WTC11 (cell line): Measurements from ENCODE around the gene ZIC4. TPM values are rescaled to one million over a fixed set of nuclear protein-coding genes. Genes with fewer than 3 reads are reported as not detected.

Experiments used
- ATAC-seq: fragments of 200-7000 bp; cut with Tn5 transposase; 2 replicates; pipeline ENCODE4 v1.10.0; 2021; ENCODE audit warnings: mild to moderate bottlenecking, moderate library complexity
- CTCF ChIA-PET: fragments of 300-600 bp; sonication (Branson Sonifier 250); formaldehyde crosslinking; loops from one replicate; lab custom pipeline; 2021; ENCODE audit warnings: antibody characterized with exemption; lab: Charles Lee
- POLR2A ChIA-PET: fragments of 350-600 bp; sonication (Branson Sonifier 250); formaldehyde crosslinking; loops from one replicate; lab custom pipeline; 2021; ENCODE audit warnings: antibody characterized with exemption; lab: Charles Lee
- DNase-seq: peaks from one replicate; pipeline ENCODE4 v3.0.0; 2021; ENCODE audit warnings: low spot score
- H3K27ac Mint-ChIP-seq: 2 replicates; pipeline ENCODE4 v1.8.0; 2021; ENCODE audit warnings: mixed read lengths
- H3K27me3 Mint-ChIP-seq: 2 replicates; pipeline ENCODE4 v1.8.0; 2021; ENCODE audit warnings: low read depth, mild to moderate bottlenecking, moderate library complexity, mixed read lengths
- H3K36me3 Mint-ChIP-seq: 2 replicates; pipeline ENCODE4 v1.8.0; 2021; ENCODE audit warnings: mixed read lengths
- H3K4me1 Mint-ChIP-seq: 2 replicates; pipeline ENCODE4 v1.8.0; 2022; ENCODE audit warnings: mixed read lengths
- H3K4me3 Mint-ChIP-seq: 2 replicates; pipeline ENCODE4 v1.8.0; 2021; ENCODE audit warnings: mild to moderate bottlenecking, moderate library complexity, mixed read lengths
- H3K9me3 Mint-ChIP-seq: 2 replicates; pipeline ENCODE4 v1.8.0; 2021; ENCODE audit warnings: mixed read lengths
- FOXP1 ChIP-seq: sonication (generic); formaldehyde crosslinking; IDR thresholded peaks from 2 replicates; pipeline ENCODE4 v1.8.0; 2022; ENCODE audit warnings: missing genetic modification reagents, mild to moderate bottlenecking, moderate library complexity, borderline replicate concordance
- GRHL2 ChIP-seq: fragments of 250-450 bp; sonication (Bioruptor Pico); IDR thresholded peaks from 2 replicates; pipeline ENCODE4 v1.8.0; 2022; ENCODE audit warnings: mild to moderate bottlenecking, moderate library complexity; ENCODE audit not compliant: insufficient replicate concordance, severe bottlenecking
- JAZF1 ChIP-seq: fragments of 250-450 bp; sonication (Bioruptor Pico); IDR thresholded peaks from 2 replicates; pipeline ENCODE4 v1.9.0; 2021; ENCODE audit warnings: moderate library complexity, mild to moderate bottlenecking, inconsistent platforms
- JUN ChIP-seq: sonication (generic); formaldehyde crosslinking; IDR thresholded peaks from 2 replicates; pipeline ENCODE4 v1.8.0; 2023; ENCODE audit warnings: mild to moderate bottlenecking, missing genetic modification reagents
- NFE2L1 ChIP-seq: sonication (generic); formaldehyde crosslinking; IDR thresholded peaks from 2 replicates; pipeline ENCODE4 v1.8.1; 2023; ENCODE audit warnings: missing genetic modification reagents
- SMAD4 ChIP-seq: sonication (generic); formaldehyde crosslinking; IDR thresholded peaks from 2 replicates; pipeline ENCODE4 v1.8.0; 2022; ENCODE audit warnings: mild to moderate bottlenecking, missing genetic modification reagents
- TCF7 ChIP-seq: sonication (generic); formaldehyde crosslinking; IDR thresholded peaks from 2 replicates; pipeline ENCODE4 v1.8.0; 2022; ENCODE audit warnings: mild to moderate bottlenecking, low read depth, missing genetic modification reagents, moderate library complexity
- ZNF317 ChIP-seq: sonication (generic); formaldehyde crosslinking; IDR thresholded peaks from 2 replicates; pipeline ENCODE4 v1.8.1; 2023; ENCODE audit warnings: low read depth, mild to moderate bottlenecking, moderate library complexity, missing genetic modification reagents, borderline replicate concordance
- ZNF396 ChIP-seq: fragments of 250-450 bp; sonication (Bioruptor Pico); IDR thresholded peaks from 2 replicates; pipeline ENCODE4 v1.8.0; 2021; ENCODE audit warnings: mild to moderate bottlenecking, moderate library complexity, borderline replicate concordance
- total RNA-seq: library from RNA; stranded (reverse); gene quantifications from 3 replicates; pipeline ENCODE4 v1.2.3, GENCODE V29; 2021
- TF ChIP-seq, protein P1 (sequence below): sonication (generic); formaldehyde crosslinking; IDR thresholded peaks from 2 replicates; pipeline ENCODE4 v1.8.1; 2022; ENCODE audit warnings: mild to moderate bottlenecking, moderate library complexity, missing genetic modification reagents
- TF ChIP-seq, protein P2 (sequence below): sonication (generic); formaldehyde crosslinking; conservative IDR thresholded peaks from 2 replicates; pipeline ENCODE4 v1.8.1; 2023; ENCODE audit warnings: mild to moderate bottlenecking, low read depth, missing genetic modification reagents, moderate library complexity
- TF ChIP-seq, protein P3 (sequence below): sonication (generic); formaldehyde crosslinking; IDR thresholded peaks from 2 replicates; pipeline ENCODE4 v1.8.0; 2022; ENCODE audit warnings: mild to moderate bottlenecking, missing genetic modification reagents
- TF ChIP-seq, protein P4 (sequence below): sonication (generic); formaldehyde crosslinking; IDR thresholded peaks from 2 replicates; pipeline ENCODE4 v1.8.1; 2022; ENCODE audit warnings: low read depth, mild to moderate bottlenecking, moderate library complexity, missing genetic modification reagents, borderline replicate concordance
- TF ChIP-seq, protein P5 (sequence below): sonication (generic); formaldehyde crosslinking; IDR thresholded peaks from 2 replicates; pipeline ENCODE4 v1.8.0; 2022; ENCODE audit warnings: mild to moderate bottlenecking, missing genetic modification reagents
- TF ChIP-seq, protein P6 (sequence below): sonication (generic); formaldehyde crosslinking; IDR thresholded peaks from 2 replicates; pipeline ENCODE4 v1.8.1; 2023; ENCODE audit warnings: mild to moderate bottlenecking, missing genetic modification reagents, moderate library complexity
- TF ChIP-seq, protein P7 (sequence below): sonication (generic); formaldehyde crosslinking; IDR thresholded peaks from 2 replicates; pipeline ENCODE4 v1.8.1; 2023; ENCODE audit warnings: mild to moderate bottlenecking, missing genetic modification reagents, moderate library complexity

Gene ZIC4
- total RNA-seq, 1 experiment from 2014 or later, result 3.5 TPM

DNA sequence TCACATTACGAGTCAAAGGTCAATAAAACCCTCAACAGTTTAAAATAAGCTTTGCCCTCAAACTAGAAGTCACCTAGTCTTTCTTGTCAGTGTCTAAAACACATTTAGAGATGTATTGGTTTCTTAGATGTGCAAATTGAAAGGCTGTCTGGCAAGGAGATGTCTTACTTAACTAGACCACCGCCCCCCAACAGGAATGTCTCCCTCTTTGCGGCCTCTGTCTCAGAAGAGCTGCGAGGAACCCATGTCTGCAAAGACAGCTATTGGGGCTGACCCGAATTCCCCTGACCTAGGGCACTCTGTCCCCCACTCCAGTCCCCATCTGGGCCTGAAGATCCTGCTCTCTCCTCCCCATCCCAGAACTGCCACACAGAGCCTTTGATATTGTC, 46.3 kb downstream of the ZIC4 start:
- Mint-ChIP-seq H3K27ac (no peak overlapping the region), H3K27me3 (peaks cover 95% of the 10 kb centered on the region), H3K4me1 (peaks cover 62% of the 10 kb centered on the region), H3K4me3 (peak overlapping the region; percentile 49), H3K36me3 (no peaks in the 10 kb centered on the region), H3K9me3 (no peaks in the 10 kb centered on the region)
- TF ChIP-seq SMAD4 (CRISPR knock-in tag), result no peak
- no peak for TF ChIP-seq ZNF396
- TF ChIP-seq, protein P1, sequence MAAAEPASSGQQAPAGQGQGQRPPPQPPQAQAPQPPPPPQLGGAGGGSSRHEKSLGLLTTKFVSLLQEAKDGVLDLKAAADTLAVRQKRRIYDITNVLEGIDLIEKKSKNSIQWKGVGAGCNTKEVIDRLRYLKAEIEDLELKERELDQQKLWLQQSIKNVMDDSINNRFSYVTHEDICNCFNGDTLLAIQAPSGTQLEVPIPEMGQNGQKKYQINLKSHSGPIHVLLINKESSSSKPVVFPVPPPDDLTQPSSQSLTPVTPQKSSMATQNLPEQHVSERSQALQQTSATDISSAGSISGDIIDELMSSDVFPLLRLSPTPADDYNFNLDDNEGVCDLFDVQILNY, result no peak
- TF ChIP-seq, protein P2, sequence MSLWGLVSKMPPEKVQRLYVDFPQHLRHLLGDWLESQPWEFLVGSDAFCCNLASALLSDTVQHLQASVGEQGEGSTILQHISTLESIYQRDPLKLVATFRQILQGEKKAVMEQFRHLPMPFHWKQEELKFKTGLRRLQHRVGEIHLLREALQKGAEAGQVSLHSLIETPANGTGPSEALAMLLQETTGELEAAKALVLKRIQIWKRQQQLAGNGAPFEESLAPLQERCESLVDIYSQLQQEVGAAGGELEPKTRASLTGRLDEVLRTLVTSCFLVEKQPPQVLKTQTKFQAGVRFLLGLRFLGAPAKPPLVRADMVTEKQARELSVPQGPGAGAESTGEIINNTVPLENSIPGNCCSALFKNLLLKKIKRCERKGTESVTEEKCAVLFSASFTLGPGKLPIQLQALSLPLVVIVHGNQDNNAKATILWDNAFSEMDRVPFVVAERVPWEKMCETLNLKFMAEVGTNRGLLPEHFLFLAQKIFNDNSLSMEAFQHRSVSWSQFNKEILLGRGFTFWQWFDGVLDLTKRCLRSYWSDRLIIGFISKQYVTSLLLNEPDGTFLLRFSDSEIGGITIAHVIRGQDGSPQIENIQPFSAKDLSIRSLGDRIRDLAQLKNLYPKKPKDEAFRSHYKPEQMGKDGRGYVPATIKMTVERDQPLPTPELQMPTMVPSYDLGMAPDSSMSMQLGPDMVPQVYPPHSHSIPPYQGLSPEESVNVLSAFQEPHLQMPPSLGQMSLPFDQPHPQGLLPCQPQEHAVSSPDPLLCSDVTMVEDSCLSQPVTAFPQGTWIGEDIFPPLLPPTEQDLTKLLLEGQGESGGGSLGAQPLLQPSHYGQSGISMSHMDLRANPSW (CRISPR knock-in tag), result no peak
- TF ChIP-seq, protein P3, sequence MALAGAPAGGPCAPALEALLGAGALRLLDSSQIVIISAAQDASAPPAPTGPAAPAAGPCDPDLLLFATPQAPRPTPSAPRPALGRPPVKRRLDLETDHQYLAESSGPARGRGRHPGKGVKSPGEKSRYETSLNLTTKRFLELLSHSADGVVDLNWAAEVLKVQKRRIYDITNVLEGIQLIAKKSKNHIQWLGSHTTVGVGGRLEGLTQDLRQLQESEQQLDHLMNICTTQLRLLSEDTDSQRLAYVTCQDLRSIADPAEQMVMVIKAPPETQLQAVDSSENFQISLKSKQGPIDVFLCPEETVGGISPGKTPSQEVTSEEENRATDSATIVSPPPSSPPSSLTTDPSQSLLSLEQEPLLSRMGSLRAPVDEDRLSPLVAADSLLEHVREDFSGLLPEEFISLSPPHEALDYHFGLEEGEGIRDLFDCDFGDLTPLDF (CRISPR knock-in tag), result no peak
- TF ChIP-seq NFE2L1 (CRISPR knock-in tag), result no peak
- TF ChIP-seq, protein P4, sequence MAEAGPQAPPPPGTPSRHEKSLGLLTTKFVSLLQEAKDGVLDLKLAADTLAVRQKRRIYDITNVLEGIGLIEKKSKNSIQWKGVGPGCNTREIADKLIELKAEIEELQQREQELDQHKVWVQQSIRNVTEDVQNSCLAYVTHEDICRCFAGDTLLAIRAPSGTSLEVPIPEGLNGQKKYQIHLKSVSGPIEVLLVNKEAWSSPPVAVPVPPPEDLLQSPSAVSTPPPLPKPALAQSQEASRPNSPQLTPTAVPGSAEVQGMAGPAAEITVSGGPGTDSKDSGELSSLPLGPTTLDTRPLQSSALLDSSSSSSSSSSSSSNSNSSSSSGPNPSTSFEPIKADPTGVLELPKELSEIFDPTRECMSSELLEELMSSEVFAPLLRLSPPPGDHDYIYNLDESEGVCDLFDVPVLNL (CRISPR knock-in tag), result no peak
- TF ChIP-seq TCF7, result no peak
- TF ChIP-seq JUN, result no peak
- TF ChIP-seq, protein P5, sequence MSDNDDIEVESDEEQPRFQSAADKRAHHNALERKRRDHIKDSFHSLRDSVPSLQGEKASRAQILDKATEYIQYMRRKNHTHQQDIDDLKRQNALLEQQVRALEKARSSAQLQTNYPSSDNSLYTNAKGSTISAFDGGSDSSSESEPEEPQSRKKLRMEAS (CRISPR knock-in tag), result no peak
- TF ChIP-seq JAZF1 (CRISPR knock-in tag), result no peak
- TF ChIP-seq, protein P6, sequence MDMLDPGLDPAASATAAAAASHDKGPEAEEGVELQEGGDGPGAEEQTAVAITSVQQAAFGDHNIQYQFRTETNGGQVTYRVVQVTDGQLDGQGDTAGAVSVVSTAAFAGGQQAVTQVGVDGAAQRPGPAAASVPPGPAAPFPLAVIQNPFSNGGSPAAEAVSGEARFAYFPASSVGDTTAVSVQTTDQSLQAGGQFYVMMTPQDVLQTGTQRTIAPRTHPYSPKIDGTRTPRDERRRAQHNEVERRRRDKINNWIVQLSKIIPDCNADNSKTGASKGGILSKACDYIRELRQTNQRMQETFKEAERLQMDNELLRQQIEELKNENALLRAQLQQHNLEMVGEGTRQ (CRISPR knock-in tag), result no peak
- no peak for TF ChIP-seq ZNF317 (CRISPR knock-in tag)
- TF ChIP-seq GRHL2 (CRISPR knock-in tag), result no peak
- TF ChIP-seq, protein P7, sequence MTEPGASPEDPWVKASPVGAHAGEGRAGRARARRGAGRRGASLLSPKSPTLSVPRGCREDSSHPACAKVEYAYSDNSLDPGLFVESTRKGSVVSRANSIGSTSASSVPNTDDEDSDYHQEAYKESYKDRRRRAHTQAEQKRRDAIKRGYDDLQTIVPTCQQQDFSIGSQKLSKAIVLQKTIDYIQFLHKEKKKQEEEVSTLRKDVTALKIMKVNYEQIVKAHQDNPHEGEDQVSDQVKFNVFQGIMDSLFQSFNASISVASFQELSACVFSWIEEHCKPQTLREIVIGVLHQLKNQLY, result no peak
- TF ChIP-seq FOXP1 (CRISPR knock-in tag), result no peak
- ATAC-seq (no peak), DNase-seq (no peak)
- CTCF ChIA-PET, result interaction anchor here (0.8 to 2.8 kb wide), 9 partner anchors 8 to 51 kb away, joined by 3 to 70 read pairs (median 4); no protein-coding TSS in a partner anchor
- POLR2A ChIA-PET, result interaction anchor here (1.7 kb wide), 1 partner anchor 13 kb away, joined by 3 read pairs; no protein-coding TSS in a partner anchor
